ENCODE results near the gene HPS1.

DNA sequence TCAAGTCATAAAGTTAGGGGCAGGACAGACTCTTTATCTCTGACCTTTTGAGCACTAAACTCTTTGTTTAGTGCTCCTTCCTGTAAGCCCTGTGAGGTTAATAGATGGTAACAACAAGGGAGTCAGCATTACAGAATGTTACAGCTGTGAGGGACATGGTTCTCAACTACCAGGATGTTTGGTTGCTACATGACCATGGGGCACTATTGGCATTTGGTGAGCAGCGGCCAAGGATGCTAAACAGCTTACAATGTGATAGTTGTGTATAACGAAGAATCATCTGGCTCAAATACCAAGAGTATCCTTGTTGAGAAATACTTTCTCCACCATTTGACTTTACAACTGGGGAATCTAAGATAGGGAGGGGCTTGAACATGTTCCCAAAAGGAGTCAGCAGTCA is 35.4 kb upstream of the HPS1 start:
- TF ChIP-seq, protein P1, sequence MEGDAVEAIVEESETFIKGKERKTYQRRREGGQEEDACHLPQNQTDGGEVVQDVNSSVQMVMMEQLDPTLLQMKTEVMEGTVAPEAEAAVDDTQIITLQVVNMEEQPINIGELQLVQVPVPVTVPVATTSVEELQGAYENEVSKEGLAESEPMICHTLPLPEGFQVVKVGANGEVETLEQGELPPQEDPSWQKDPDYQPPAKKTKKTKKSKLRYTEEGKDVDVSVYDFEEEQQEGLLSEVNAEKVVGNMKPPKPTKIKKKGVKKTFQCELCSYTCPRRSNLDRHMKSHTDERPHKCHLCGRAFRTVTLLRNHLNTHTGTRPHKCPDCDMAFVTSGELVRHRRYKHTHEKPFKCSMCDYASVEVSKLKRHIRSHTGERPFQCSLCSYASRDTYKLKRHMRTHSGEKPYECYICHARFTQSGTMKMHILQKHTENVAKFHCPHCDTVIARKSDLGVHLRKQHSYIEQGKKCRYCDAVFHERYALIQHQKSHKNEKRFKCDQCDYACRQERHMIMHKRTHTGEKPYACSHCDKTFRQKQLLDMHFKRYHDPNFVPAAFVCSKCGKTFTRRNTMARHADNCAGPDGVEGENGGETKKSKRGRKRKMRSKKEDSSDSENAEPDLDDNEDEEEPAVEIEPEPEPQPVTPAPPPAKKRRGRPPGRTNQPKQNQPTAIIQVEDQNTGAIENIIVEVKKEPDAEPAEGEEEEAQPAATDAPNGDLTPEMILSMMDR (IDR thresholded peaks at IDR 0.05), result no peak
- no peak for TF ChIP-seq POLR2AphosphoS5 (IDR thresholded peaks at IDR 0.05; ENCODE audit: low read depth, low read length)

Measured in Panc1 (cell line).